Fibroblast of upper back skin (primary cell): ENCODE data around the gene RAE1.
A peak's percentile ranks its signal among the peaks of the same experiment; 100 is the strongest.

ENCODE experiments used
- DNase-seq: peaks from one replicate; pipeline ENCODE4 v3.0.0-alpha.2; 2013

The RAE1 gene

GRCh38 chr20:57374343-57374930 is 23.4 kb downstream of the RAE1 start:
- DNase-seq, result no peak

DNA sequence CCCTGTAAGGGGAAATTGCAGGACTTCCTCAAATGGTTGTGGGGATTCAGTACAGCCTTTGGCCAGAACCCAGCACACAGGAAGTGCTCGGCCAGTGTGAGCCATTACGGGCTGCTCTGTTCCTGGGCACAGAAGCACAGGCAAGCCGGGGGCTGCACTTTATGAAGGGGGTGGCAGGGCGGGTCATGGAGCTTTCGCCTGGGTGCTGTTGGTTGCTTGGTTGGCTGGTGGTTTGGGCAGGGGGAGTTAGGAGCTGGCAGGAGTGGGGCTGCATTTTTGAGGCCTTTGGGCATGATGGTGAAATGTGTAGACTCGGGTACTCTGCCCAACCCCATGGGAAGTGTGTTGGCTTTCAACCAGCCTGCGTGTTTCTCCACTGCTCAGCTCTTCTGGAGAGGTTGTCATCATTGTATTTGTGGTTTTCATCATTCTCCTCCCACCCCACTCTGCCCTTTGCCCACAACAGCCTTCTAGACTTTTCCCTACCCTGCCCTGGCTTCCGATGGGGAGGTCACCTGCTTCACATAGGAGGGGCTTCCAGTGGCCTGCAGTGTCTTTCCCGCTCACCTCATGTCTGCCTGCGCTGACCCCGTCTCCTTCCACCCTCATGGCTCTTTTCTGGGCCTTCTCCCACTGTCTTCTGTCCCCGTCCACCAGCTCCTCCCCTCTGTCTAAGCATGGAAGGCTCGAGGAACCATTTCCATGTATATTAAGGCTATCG is 24.0 kb downstream of the RAE1 start:
- DNase-seq, result no peak

GRCh38 chr20:57375652-57376230 is 24.7 kb downstream of the RAE1 start:
- DNase-seq, result no peak

DNA sequence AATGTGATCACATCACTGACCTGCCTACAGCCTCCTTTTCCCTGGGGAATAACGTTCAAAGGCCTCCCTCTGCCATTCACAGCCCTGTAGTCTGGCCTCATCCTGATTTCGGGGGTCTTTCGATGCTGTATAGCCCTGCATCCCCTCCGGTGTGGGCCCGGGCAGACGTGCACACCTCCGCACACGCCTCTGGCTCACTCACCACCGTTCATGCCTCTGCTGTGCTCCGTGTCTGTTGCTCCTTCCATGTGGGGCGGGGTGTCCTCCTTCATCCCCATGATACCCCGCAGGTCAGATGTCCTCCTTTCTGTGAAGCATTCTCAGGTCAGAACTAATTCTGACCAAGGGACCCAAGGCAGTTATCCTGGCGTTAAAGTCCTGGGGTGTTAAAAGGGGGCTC is 26.3 kb downstream of the RAE1 start:
- no peak for DNase-seq

GRCh38 chr20:57378107-57378506 is 27.1 kb downstream of the RAE1 start:
- no peak for DNase-seq

GRCh38 chr20:57378646-57379262 is 27.7 kb downstream of the RAE1 start:
- DNase-seq, result no peak

- DNase-seq, result no peak
These were observed 28.2 kb downstream of the RAE1 start for GRCh38 chr20:57379263-57379647.

- no peak for DNase-seq
These were observed 29.2 kb downstream of the RAE1 start for GRCh38 chr20:57380081-57380750.

DNA sequence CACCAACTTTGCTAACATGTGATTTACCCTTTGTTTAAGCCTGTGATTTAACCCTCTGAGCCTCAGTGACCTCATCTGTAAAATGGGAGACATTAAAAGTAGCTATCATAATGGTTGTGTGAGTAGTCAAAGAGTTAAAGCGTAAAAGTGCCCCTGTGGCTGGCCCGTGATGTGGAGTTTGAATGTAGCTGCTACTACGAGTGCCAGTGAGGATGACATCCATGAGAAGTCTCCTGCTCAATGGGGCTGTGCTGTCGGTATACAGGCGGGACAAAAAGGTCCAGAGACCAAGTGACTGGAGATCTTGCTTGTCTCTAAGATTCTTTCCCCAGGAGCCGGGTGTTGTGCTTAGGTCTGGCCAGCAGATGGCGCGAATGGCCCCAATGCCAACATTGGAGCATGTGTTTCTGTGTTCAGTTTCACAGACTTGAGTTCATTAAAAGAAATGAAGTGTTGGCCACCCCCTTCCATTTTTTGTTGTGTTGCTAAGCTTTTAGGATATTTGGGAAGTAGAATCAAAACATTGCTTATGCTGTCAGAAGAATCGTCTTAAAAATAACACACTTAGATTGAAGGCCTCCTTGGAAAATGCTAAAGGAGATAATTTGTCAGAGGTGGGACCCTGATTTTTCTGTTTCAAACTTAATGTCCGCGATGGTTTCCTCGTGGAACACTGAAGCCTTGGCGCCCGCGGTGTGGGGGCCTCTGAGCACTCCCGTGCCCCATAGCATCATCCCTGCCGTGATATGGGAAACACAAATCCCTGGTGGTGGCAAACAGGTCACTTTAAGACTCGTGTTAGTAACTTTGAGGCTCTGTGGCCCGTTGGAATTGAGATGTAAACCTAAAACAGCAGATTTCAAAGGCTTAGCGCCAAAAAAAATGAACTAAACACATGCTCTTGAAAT is 30.8 kb downstream of the RAE1 start:
- peak; percentile 63 for DNase-seq

DNA sequence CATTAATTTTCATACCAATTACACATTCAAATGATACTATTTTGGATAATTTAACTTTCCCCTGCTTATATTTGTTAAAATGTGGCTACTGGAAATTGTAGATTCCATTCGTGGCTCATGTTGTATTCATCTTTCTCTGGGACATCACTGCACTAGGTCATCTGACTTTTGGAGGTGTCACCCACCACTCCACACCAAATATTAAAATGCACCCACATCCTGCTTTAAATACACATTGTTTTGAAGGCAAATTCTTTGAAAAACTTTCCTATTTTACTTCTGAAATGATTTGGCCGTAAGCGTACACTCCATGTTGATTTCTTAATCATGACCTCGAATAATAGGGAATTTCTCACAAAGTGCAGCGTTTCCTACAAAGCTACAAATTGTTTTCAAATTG is 31.5 kb downstream of the RAE1 start:
- no peak for DNase-seq

DNA sequence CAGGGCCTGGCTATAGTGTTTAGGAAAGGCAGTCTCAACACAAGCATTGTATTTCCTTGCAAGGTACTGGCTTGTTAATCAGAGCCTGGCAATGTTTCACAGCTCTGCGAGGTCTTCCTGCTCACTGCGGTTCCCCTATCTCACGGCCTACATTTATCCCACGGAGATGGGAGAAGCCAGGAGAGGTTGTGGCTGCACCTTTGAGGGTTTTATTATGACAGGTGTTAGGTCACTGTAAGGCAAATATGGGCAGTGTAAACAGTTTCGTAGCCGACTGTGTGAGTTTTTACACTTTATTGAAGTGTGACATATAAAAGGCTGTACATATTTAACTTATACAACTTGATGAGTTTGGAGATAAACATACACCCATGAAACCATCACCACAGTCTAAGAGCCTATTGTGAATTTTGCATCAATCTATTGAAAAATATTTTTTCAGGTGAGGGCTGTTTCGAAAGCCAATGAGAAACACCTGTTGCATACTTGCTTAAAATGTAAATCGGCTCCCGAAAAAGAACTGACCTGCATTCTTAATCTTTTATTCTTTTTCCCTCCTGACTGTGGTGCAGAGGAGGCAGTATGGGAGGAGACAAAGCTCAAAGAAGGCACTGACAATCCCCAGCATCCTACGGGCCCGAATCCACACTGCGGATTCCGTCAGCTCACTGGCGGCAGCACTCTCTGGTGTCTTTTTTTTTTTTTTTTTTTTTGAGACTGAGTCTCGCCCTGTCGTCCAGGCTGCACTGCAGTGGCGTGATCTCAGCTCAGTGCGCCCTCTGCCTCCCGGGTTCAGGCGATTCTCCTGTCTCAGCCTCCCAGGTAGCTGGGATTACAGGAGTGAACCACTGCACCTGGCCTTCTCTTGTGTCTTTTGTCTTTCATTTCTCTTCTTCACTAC is 32.6 kb downstream of the RAE1 start:
- no peak for DNase-seq

DNA sequence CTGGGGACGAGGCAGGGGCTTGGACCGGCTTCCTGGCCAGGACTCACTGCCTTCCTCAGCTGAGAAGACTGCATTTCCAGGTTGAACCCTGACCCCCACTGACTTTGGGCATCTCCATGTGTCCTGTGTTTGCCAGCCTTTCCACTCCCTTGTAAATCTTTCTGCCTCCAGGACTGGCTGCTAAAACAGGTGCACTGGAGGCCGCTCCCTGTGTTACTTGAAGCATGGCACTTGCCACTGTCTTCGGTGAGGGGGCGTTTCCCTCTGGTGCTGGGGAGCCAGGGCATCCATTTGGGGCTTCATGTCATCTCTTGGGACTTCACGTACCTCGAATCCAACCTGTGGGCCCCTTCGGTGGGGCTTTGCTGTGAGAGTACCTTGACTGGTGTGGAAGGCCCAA is 33.4 kb downstream of the RAE1 start:
- no peak for DNase-seq

DNA sequence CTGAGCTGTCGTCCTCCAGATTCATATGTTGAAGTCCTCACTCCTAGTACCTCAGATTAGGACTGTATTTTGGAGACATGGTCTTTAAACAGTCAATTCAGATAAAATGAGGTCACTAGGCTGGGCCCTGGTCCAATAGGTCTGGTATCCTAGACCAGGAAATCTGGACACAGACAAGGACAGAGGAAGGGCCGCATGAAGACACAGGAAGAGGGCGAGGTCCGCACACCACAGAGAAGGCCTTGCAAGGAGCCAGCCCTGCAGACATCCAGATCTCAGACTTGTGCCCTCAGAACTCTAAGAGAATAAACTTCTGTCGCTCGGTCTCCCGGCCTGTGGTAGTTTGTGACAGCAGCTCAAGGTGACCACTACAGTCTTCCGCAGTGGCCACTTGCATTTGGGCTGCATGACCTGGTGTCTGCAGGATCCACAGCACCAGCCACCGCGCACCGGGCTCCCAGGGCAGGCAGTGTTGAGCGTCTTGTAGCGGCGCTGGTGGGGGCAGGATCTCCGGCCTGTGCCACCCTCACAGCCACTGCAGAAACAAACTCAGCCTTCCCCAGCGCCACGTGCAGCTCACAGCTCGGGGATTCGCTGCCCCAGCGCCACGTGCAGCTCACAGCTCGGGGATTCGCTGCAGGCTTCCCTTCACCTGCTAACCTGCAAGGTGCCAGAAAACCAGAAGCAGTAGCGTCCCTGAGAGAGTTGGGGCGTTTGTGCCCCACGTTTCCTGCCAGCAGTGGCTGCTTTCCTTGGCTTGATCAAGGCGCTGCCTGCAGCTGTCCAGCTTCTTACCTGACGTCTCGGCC is 34.1 kb downstream of the RAE1 start:
- DNase-seq, result no peak

DNA sequence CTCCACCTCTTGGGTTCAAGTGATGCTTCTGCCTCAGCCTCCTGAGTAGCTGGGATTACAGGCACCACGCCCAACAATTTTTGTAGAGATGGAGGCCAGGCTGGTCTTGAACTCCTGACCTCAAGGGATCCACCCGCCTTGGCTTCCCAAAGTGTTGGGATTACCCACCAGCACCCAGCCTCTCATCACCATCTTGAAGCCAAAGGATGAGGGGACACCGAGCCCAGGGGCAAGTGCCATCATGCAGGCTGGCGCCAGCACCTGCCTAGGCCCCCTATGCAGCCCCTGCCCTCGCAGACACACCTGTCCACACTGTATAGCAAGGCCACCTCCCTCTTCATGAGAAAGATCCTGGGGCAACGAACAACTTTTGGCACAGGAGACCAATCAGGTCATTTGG is 34.9 kb downstream of the RAE1 start:
- DNase-seq, result no peak

- DNase-seq, result no peak
These were observed 35.7 kb downstream of the RAE1 start for GRCh38 chr20:57386762-57387161.

DNA sequence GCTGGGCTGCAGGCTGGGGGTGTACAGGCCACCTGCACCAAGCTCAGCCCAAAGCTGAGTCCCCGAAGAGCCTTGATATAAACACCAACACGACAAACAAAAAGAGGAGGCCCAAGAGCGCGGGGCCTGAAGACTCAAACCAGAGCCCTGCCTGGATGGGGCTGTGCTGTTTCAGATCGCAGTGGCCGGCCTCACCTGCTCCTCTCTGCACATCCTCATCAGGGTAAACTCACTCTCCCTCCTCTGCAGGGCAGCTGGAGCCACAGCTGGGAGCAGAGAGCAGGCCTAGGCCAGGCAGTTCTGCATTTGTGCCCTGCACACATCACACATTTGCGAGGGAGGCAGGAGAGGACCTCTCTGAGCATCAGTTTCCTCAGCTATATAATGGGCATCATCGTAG is 36.4 kb downstream of the RAE1 start:
- DNase-seq, result no peak

DNA sequence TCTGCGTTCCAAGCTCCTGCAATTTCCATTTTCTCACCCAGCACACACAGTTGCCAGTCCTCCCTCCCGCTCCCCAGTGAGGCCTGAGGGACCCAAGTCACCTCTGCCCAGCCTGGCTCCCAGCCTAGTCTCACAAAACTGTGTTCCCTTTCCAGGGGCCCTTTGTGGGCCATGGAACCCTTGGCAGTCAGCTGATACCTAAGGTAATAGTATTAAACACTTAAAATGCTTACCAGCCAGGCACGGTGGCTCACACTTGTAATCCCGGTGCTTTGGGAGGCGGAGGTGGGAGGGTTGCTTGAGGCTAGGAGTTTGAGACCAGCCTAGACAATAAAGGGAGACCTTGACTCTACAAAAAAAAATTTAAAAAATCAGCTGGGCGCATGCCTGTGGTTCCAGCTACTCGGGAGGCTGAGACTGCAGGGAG is 36.9 kb downstream of the RAE1 start:
- DNase-seq, result no peak

DNA sequence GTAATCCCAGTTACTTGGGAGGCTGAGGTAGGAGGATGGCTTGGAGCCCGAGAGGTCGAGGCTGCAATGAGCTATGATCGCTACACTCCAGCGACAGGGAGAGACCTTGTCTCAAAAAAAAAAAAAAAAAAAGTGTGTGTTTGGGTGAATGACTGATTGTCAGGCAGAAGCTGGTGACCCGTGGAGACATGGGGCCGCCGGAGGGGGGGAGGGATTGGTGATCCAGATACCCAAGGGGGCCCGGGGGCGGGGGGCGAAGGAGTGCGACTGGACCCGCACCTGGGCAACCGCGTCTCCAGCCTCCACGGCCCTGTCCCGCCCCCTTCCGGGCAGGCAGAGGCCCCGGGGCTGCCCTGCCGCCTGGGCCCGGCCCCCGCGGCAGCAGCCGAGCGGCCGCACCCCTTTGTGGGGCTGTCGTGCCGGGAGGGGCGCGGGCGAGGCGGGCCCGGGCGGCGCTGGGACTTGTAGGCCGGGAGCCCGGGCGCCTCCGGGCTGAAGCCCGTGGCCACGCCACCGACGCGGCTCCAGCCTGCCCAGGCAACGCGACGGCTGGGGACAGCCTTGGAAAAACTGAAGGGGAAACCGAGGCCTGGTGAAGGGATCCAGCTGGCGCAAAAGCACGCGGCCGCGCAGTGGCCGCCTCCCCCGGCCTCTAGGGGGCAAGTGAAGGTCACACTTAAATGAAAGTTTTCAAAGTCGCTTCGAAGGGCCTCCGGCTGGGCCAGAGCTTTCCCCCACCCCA is 38.1 kb downstream of the RAE1 start:
- peak; percentile 49 for DNase-seq

- peak; percentile 4 for DNase-seq
These were observed 38.9 kb downstream of the RAE1 start for GRCh38 chr20:57389695-57390603.
